Activated T-cell treated with anti-CD3 and anti-CD28 coated beads, Interleukin-2, amount 50 U/mL, for 4 hours (primary cell): ENCODE measurements around the gene CLASP1. TPM values are rescaled to one million over a fixed set of nuclear protein-coding genes. Genes with fewer than 3 reads are reported as not detected.
"Not testable (repeated sequence)": the region's sequence is repeated elsewhere in the genome, so short reads cannot be mapped to it uniquely, and the experiment has no call there.

Experiments used
- ATAC-seq, 2 donors: fragments of 200-7000 bp; cut with Tn5 transposase; one replicate each; pipeline ENCODE4 v1.10.0; 2021
- DNase-seq: peaks from one replicate; pipeline ENCODE4 v3.0.0-alpha.2; 2020
- H3K27me3 Mint-ChIP-seq: one replicate; pipeline ENCODE4 v1.8.0; 2021; ENCODE audit warnings: low read depth, mixed read lengths
- H3K36me3 Mint-ChIP-seq: one replicate; pipeline ENCODE4 v1.8.0; 2022; ENCODE audit warnings: mixed read lengths; ENCODE audit not compliant: insufficient read depth
- H3K4me1 Mint-ChIP-seq: one replicate; pipeline ENCODE4 v1.8.0; 2021; ENCODE audit warnings: low read depth, mixed read lengths
- H3K4me3 Mint-ChIP-seq: one replicate; pipeline ENCODE4 v1.8.0; 2021; ENCODE audit warnings: mild to moderate bottlenecking, moderate library complexity, mixed read lengths
- H3K9me3 Mint-ChIP-seq: one replicate; pipeline ENCODE4 v1.8.0; 2021; ENCODE audit warnings: mixed read lengths
- total RNA-seq, 3 donors: library from RNA; stranded (reverse); gene quantifications; one replicate each; pipeline ENCODE4 v1.2.1, GENCODE V29; 2021

Gene CLASP1
- total RNA-seq, 3 donors from 2014 or later, result 48.3 to 68.2 (median 63.2) TPM

GRCh38 chr2:121617042-121617599 is 32.1 kb downstream of the CLASP1 start:
- peak; percentile 61 to 62 for ATAC-seq

DNA sequence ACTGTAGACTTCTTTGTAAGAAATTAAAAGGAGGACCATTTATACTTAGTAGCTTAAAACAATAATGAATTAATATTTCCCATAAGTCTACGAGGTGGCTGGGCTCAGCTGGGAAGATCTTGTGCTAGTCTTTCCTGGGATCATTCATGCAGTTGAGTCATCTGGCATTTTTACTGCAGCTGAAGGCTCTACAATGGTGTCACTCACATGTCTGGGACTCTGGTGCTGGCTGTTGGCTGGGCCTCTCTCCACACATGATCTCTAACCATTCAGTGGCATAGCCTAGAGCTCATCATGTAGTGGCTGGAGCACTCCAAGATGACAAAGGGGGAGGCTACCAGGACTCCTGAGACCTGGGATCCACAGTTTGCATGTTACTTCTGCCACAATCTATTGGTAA is 35.5 kb downstream of the CLASP1 start:
- H3K27me3 Mint-ChIP-seq, result no peaks in the 10 kb centered on the region
- ATAC-seq, result no peak

More at GRCh38 chr2:121617042-121617599, 32.1 kb downstream of the CLASP1 start:
- Mint-ChIP-seq H3K4me1 (peaks cover 13% of the 10 kb centered on the region), H3K4me3 (no peak overlapping the region), H3K9me3 (no peaks in the 10 kb centered on the region), H3K36me3 (peaks cover 5% of the 10 kb centered on the region), H3K27me3 (no peaks in the 10 kb centered on the region)
- no peak for DNase-seq

DNA sequence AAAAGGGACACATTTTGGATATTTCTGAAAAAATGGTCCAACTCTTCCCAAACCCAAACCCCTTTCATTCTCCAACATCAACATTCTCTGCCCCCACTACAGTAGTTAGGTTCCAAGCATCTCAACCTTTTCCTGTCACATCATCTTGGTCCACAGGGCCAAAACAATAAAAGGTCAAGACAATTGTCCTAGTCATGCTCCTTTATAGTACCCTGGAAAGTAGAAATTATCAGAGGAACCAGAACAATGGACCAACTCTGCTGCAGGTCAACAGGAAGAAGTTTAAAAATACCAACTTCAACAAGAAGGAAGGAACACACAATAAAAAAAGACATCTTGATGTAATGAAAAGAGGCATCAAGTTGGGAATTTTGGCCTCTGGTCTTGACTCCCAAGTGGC is 36.1 kb downstream of the CLASP1 start:
- Mint-ChIP-seq H3K9me3 (no peaks in the 10 kb centered on the region), H3K36me3 (peaks cover 3% of the 10 kb centered on the region), H3K4me3 (no peak overlapping the region), H3K4me1 (peaks cover 16% of the 10 kb centered on the region), H3K27me3 (no peaks in the 10 kb centered on the region)
- DNase-seq, result no peak
- no peak for ATAC-seq

More for the DNA sequence above, 35.5 kb downstream of the CLASP1 start:
- DNase-seq, result no peak
- Mint-ChIP-seq H3K9me3 (no peaks in the 10 kb centered on the region), H3K36me3 (peaks cover 3% of the 10 kb centered on the region), H3K4me1 (peaks cover 14% of the 10 kb centered on the region), H3K4me3 (no peak overlapping the region)

DNA sequence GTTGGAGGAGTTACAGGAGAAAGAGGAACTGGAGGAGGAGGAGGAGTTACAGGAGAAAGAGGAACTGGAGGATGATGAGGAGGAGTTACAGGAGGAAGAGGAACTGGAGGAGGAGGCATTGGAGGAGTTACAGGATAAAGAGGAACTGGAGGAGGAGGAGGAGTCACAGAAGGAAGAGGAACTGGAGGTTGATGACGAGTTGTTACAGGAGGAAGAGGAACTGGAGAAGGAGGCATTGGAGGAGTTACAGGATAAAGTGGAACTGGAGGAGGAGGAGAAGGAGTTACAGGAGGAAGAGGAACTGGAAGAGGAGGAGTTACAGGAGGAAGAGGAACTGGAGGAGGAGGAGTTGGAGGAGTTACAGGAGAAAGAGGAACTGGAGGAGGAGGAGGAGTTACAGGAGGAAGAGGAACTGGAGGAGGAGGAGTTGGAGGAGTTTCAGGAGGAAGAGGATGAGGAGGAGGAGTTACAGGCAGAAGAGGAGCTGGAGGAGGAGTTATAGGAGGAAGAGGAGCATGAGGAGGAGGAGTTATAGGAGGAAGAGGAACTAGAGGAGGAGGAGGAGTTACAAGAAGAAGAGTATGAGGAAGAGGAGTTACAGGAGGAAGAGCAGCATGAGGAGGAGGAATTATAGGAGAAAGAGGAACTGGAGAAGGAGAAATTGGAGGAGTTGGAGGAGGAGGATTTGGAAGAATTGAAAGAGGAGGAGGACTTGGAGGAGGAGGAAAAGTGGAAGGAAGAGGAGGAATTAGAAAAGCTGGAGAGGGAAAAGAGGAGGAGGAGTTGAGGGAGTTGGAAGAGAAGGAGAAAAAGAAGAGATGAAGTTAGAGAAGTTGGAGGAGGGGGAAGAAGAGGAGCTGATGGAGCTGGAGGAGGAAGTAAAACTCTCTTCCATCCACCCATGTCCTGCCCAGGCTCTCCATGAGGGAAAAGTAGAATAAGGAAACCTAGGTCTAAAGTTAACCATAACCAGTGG is 37.2 kb downstream of the CLASP1 start:
- ATAC-seq, result no peak
- DNase-seq, result no peak
- no peaks in the 10 kb centered on the region for H3K9me3 Mint-ChIP-seq
- peaks cover 19% of the 10 kb centered on the region for H3K4me1 Mint-ChIP-seq
- H3K4me3 Mint-ChIP-seq, result no peak overlapping the region
- H3K36me3 Mint-ChIP-seq, result peaks cover 3% of the 10 kb centered on the region
- no peaks in the 10 kb centered on the region for H3K27me3 Mint-ChIP-seq

DNA sequence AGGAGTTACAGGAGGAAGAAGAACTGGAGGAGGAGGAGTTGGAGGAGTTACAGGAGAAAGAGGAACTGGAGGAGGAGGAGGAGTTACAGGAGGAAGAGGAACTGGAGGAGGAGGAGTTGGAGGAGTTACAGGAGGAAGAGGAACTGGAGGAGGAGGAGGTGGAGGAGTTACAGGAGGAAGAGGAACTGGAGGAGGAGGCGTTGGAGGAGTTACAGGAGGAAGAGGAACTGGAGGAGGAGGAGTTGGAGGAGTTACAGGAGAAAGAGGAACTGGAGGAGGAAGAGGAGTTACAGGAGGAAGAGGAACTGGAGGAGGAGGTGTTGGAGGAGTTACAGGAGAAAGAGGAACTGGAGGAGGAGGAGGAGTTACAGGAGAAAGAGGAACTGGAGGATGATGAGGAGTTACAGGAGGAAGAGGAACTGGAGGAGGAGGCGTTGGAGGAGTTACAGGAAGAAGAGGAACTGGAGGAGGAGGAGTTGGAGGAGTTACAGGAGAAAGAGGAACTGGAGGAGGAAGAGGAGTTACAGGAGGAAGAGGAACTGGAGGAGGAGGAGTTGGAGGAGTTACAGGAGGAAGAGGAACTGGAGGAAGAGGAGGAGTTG is 38.1 kb downstream of the CLASP1 start:
- not testable (repeated sequence) for H3K4me3 Mint-ChIP-seq

GRCh38 chr2:121610487-121610874 is 38.8 kb downstream of the CLASP1 start:
- not testable (repeated sequence) for ATAC-seq, H3K4me3 Mint-ChIP-seq, H3K27me3 Mint-ChIP-seq, H3K9me3 Mint-ChIP-seq, DNase-seq, H3K36me3 Mint-ChIP-seq
- peaks cover 24% of the 10 kb centered on the region for H3K4me1 Mint-ChIP-seq

More for the DNA sequence above, 38.1 kb downstream of the CLASP1 start:
- H3K4me1 Mint-ChIP-seq, result peaks cover 19% of the 10 kb centered on the region
- not testable (repeated sequence) for DNase-seq, H3K27me3 Mint-ChIP-seq, ATAC-seq, H3K36me3 Mint-ChIP-seq, H3K9me3 Mint-ChIP-seq

GRCh38 chr2:121608967-121609366 is 40.3 kb downstream of the CLASP1 start:
- H3K9me3 Mint-ChIP-seq, result no peaks in the 10 kb centered on the region

GRCh38 chr2:121608367-121608766 is 40.9 kb downstream of the CLASP1 start:
- ATAC-seq (no peak), DNase-seq (no peak)
- Mint-ChIP-seq H3K36me3 (peaks cover 20% of the 10 kb centered on the region), H3K4me3 (no peak overlapping the region), H3K9me3 (no peaks in the 10 kb centered on the region), H3K27me3 (no peaks in the 10 kb centered on the region), H3K4me1 (peaks cover 33% of the 10 kb centered on the region)

More at GRCh38 chr2:121608967-121609366, 40.3 kb downstream of the CLASP1 start:
- peaks cover 28% of the 10 kb centered on the region for H3K4me1 Mint-ChIP-seq
- H3K27me3 Mint-ChIP-seq, result no peaks in the 10 kb centered on the region
- peaks cover 15% of the 10 kb centered on the region for H3K36me3 Mint-ChIP-seq
- ATAC-seq (no peak), DNase-seq (no peak)
- H3K4me3 Mint-ChIP-seq, result no peak overlapping the region

DNA sequence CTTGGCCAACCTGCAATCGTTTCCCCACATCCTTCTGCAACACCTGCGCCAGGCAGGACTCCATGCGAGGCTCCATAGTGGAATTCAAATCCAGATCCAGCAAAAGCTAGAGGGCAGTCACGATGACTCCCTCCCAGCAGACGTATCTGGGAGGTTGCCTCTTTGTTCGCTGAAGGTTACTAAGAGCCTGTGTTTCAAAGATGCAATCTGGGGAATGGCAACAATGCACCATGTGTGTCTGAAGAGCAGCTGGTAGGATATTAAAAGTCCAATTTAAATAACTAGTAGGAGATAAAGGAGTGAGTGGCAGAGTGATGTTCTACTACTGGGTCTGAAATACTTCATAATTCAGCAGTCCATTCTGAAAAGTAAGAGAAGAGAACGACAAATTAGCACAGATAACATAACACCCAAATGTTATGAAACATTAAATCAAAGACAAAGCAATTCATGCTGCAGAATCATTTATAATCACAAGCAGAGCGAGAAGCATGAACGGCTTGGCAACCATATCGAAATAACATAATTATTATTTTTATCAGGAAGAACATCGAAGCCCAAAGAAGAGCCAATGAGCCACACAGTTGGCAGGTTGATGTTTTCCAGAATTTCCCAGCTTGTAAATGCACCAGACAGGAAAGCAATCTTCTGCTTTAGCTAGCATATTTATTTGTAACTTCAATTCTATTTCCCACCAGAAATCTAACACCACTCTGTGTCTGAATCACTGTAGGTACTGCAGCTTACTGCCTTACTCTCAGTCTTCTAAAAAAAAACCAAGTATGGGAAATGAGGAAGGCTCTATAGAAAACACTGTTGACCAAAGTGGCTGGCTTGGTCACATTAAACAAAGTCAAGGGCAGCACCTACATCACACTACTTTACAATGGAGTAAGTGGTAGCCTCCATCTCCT is 43.2 kb downstream of the CLASP1 start:
- no peak overlapping the region for H3K4me3 Mint-ChIP-seq
- H3K4me1 Mint-ChIP-seq, result peaks cover 43% of the 10 kb centered on the region
- no peaks in the 10 kb centered on the region for H3K27me3 Mint-ChIP-seq
- H3K36me3 Mint-ChIP-seq, result peaks cover 27% of the 10 kb centered on the region
- H3K9me3 Mint-ChIP-seq, result no peaks in the 10 kb centered on the region
- ATAC-seq (no peak), DNase-seq (no peak)

DNA sequence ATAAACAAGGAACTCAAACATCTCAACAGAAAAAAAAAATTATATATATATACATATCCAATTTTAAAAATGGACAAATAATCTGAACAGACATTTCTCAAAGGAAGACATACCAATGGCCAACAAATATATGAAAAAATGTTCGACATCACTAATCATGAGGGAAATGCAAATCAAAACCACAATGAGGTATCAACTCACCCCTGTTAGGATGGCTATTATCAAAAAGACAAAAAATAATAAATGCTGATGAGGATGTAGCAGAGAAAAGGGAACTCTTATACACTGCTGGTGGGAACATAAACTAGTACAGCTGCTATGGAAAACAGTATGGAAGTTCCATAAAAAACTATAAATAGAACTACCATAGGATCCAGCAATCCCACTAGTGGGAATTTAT is 46.1 kb downstream of the CLASP1 start:
- Mint-ChIP-seq H3K4me1 (peaks cover 42% of the 10 kb centered on the region), H3K27me3 (no peaks in the 10 kb centered on the region), H3K36me3 (peaks cover 29% of the 10 kb centered on the region), H3K4me3 (no peak overlapping the region), H3K9me3 (no peaks in the 10 kb centered on the region)
- DNase-seq (no peak), ATAC-seq (no peak)

GRCh38 chr2:121599963-121600651 is 49.2 kb downstream of the CLASP1 start:
- Mint-ChIP-seq H3K4me1 (peaks cover 57% of the 10 kb centered on the region), H3K4me3 (no peak overlapping the region), H3K27me3 (no peaks in the 10 kb centered on the region), H3K36me3 (peaks cover 19% of the 10 kb centered on the region), H3K9me3 (no peaks in the 10 kb centered on the region)
- DNase-seq, result no peak
- ATAC-seq, result no peak

DNA sequence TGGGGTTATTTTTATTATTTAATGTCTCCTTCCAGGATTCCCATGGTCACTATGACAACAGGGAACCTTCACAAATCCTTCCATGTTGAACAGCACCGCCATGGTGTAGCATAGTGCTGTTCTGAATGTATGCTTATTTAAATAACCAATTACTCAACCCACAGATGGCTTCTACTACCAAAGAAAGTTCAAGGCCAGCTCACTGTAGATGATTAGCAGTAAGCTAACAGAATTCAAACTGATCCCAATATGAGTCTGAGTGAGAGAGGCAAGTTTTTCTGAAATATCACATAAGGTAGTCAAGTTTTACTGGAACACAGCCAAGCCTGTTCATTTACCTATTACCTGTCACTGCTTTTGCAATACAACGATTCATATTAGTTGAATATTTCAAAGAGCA is 51.2 kb downstream of the CLASP1 start:
- ATAC-seq (no peak), DNase-seq (no peak)
- Mint-ChIP-seq H3K27me3 (no peaks in the 10 kb centered on the region), H3K36me3 (peaks cover 9% of the 10 kb centered on the region), H3K4me1 (peaks cover 46% of the 10 kb centered on the region), H3K9me3 (no peaks in the 10 kb centered on the region), H3K4me3 (no peak overlapping the region)
